Measurements from ENCODE around the gene LMTK2. TPM values are rescaled to one million over a fixed set of nuclear protein-coding genes. Genes with fewer than 3 reads are reported as not detected.

The LMTK2 gene
- total RNA-seq, 1 donor from 2014 or later, result 17.7 TPM

GRCh38 chr7:98254951-98255610 is 148.4 kb downstream of the LMTK2 start:
- H3K4me3 Mint-ChIP-seq, result peak overlapping the region; percentile 56
- no peaks in the 10 kb centered on the region for H3K9me3 Mint-ChIP-seq
- peak; percentile 19 for DNase-seq (ENCODE audit: low spot score)
- peak overlapping the region; percentile 74 for H3K27ac Mint-ChIP-seq
- no peaks in the 10 kb centered on the region for H3K27me3 Mint-ChIP-seq (ENCODE audit: insufficient read depth)
- H3K36me3 Mint-ChIP-seq (ENCODE audit: low read depth), result peaks cover 15% of the 10 kb centered on the region
- H3K4me1 Mint-ChIP-seq (ENCODE audit: low read depth), result peaks cover 32% of the 10 kb centered on the region
- intact Hi-C loops (cut with micrococcal nuclease), result loop anchor here (5.0 to 10.0 kb wide), 2 partner anchors 150 to 283 kb away; partner anchors contain the start of gene BAIAP2L1

GRCh38 chr7:98256431-98256830 is 149.8 kb downstream of the LMTK2 start:
- no peak for DNase-seq (ENCODE audit: low spot score)
- Mint-ChIP-seq H3K4me3 (no peak overlapping the region), H3K27me3 (ENCODE audit: insufficient read depth) (no peaks in the 10 kb centered on the region), H3K4me1 (ENCODE audit: low read depth) (peaks cover 19% of the 10 kb centered on the region), H3K36me3 (ENCODE audit: low read depth) (peaks cover 16% of the 10 kb centered on the region), H3K27ac (no peak overlapping the region), H3K9me3 (no peaks in the 10 kb centered on the region)
- intact Hi-C loops (cut with micrococcal nuclease), result loop anchor here (10.0 kb wide), 1 partner anchor 148 kb away; the partner anchor contains the start of gene BAIAP2L1

- Mint-ChIP-seq H3K9me3 (no peaks in the 10 kb centered on the region), H3K4me3 (no peak overlapping the region), H3K36me3 (ENCODE audit: low read depth) (peaks cover 25% of the 10 kb centered on the region), H3K27me3 (ENCODE audit: insufficient read depth) (no peaks in the 10 kb centered on the region), H3K27ac (no peak overlapping the region), H3K4me1 (ENCODE audit: low read depth) (peaks cover 18% of the 10 kb centered on the region)
- DNase-seq (ENCODE audit: low spot score), result no peak
- intact Hi-C loops (cut with micrococcal nuclease), result loop anchor here (10.0 kb wide), 1 partner anchor 147 kb away; the partner anchor contains the start of gene BAIAP2L1
Measured at GRCh38 chr7:98257701-98258100, 151.0 kb downstream of the LMTK2 start.

Other genes with a start within 250 kb of the LMTK2 start
- 71.1 and 79.6 TPM in 2 replicates for gene ASNS, start 234.5 kb upstream of the LMTK2 start, total RNA-seq
- not detected in 2 replicates for gene OCM2, start 116.7 kb upstream of the LMTK2 start, total RNA-seq
- gene BHLHA15, start 104.6 kb downstream of the LMTK2 start, total RNA-seq, result 0.57 and 0.73 TPM in 2 replicates
- gene TECPR1, start 145.4 kb downstream of the LMTK2 start, total RNA-seq, result 49.1 and 53.6 TPM in 2 replicates
- gene BRI3, start 174.8 kb downstream of the LMTK2 start, total RNA-seq, result 67.1 and 68.3 TPM in 2 replicates

All from activated T-helper 1 cell treated with anti-CD3 and anti-CD28 coated beads, Interleukin-12 subunit alpha, Interleukin-12 subunit beta, Interleukin-2, Interleukin-4 antibody, amounts not matched to agents 30 ng/mL and 10 ng/mL and 1 ng/mL, durations not matched to agents 14 hours and 24 hours and 36 hours (primary cell).